ENCODE results near the gene AMER1.

- TF ChIP-seq CTCF (IDR thresholded peaks at IDR 0.05; ENCODE audit: low read depth, low read length, poor library complexity, severe bottlenecking) (no peak), EZH2phosphoT487 (IDR thresholded peaks at IDR 0.05; ENCODE audit: borderline replicate concordance, low read length) (no peak)
These were observed 52.7 kb downstream of the AMER1 start for GRCh38 chrX:64152857-64153256.

Measured in DOHH2 (cell line).